Stomach (tissue), 9 donors: ENCODE measurements around the gene ZFAND4. TPM values are rescaled to one million over a fixed set of nuclear protein-coding genes. Genes with fewer than 3 reads are reported as not detected.
"Not testable (repeated sequence)": the region's sequence is repeated elsewhere in the genome, so short reads cannot be mapped to it uniquely, and the experiment has no call there.

Source experiments
- DNase-seq, 2 donors: peaks; one replicate each; pipeline versions ENCODE4 v3.0.0 to v3.0.0-alpha.2; 2013 to 2019
- H3K27ac ChIP-seq, 5 donors: fragments of 200-600 bp in 4 of 5; sonication (generic) in 4 of 5; one replicate each; pipeline ENCODE4 v1.5.1; 2013 to 2019; ENCODE audit warnings: mild to moderate bottlenecking in 1 of 5, moderate library complexity in 1 of 5
- H3K27me3 ChIP-seq, 3 donors: fragments of 200-600 bp; sonication (generic); one replicate each; pipeline ENCODE4 v1.5.1; 2017 to 2019; ENCODE audit warnings: mixed run types in 1 of 3
- H3K36me3 ChIP-seq, 4 donors: fragments of 200-600 bp; sonication (generic); 1 replicate in 3 of 4; 2 replicates in 1 of 4; pipeline ENCODE4 v1.5.1; 2016 to 2019
- H3K4me1 ChIP-seq, 4 donors: fragments of 200-600 bp; sonication (generic); one replicate each; pipeline ENCODE4 v1.5.1; 2016 to 2019
- H3K4me3 ChIP-seq, 4 donors: fragments of 200-600 bp; sonication (generic) in 3 of 4; one replicate each; pipeline ENCODE4 v1.5.1; 2016 to 2019; ENCODE audit warnings: mild to moderate bottlenecking in 1 of 4
- H3K9me3 ChIP-seq, 4 donors: fragments of 200-600 bp; sonication (generic); one replicate each; pipeline ENCODE4 v1.5.1; 2016 to 2019
- CTCF ChIP-seq, 7 experiments: fragments of 450-650 bp in 4 of 7; fragments of 200-600 bp in 3 of 7; sonication (generic) in 3 of 7; IDR thresholded peaks; one replicate each; pipeline ENCODE4 v1.5.1; 2016 to 2019; ENCODE audit warnings: antibody characterized with exemption in 7 of 7, control low read depth in 2 of 7, mild to moderate bottlenecking in 1 of 7
- EP300 ChIP-seq: sonication (generic); formaldehyde crosslinking; IDR thresholded peaks from one replicate; pipeline ENCODE4 v1.6.1; 2017; ENCODE audit warnings: antibody characterized with exemption
- POLR2A ChIP-seq, 4 donors: fragments of 450-650 bp; IDR thresholded peaks; one replicate each; pipeline ENCODE4 v1.6.1; 2016; ENCODE audit warnings: antibody characterized with exemption in 4 of 4, control low read depth in 2 of 4, mild to moderate bottlenecking in 1 of 4, moderate library complexity in 1 of 4
- POLR2AphosphoS5 ChIP-seq, 3 donors: sonication (generic); formaldehyde crosslinking; IDR thresholded peaks; one replicate each; pipeline ENCODE4 v1.6.1; 2016; ENCODE audit warnings: antibody characterized with exemption in 3 of 3
- WGBS, 5 donors: extraction: QIAGEN DNeasy Blood & Tissue Kit in 3 of 5; methylation state at CpG; one replicate each; pipeline versions ENCODE4 v1.1.5 to v1.1.7; 2013 to 2018; 5-methylcytosine and 5-hydroxymethylcytosine counted together
- intact Hi-C: fragments of 100-400 bp; cut with DNase I; formaldehyde crosslinking; loops from one replicate; pipeline ENCODE4 v1.15.1; 2023; ENCODE audit warnings: low total_unique reads
- polyA plus RNA-seq, 3 donors: library from polyadenylated mRNA; stranded (reverse); fragments of 200-250 nt; gene quantifications; one replicate each; pipeline ENCODE4 v1.2.3, GENCODE V29; 2013
- total RNA-seq, 5 donors: library from RNA; depleted of rRNA; stranded (reverse); fragments of >200 nt; gene quantifications; one replicate each; pipeline versions ENCODE4 v1.1.0 to v1.2.3, GENCODE V29; 2014 to 2016
- donor health status: healthy with polysubstance abuse.
- donor health status: Bipolar disorder and iron deficiency.
- donor health status: healthy.

Gene ZFAND4
- total and polyA plus RNA-seq, 8 donors = 3.2 to 179 (median 7.0) TPM

- Histone ChIP-seq H3K27me3 (peaks cover 0 to 17% (median 8%) of the 10 kb centered on the region in 3 donors), H3K4me1 (peaks cover 0 to 10% (median 4%) of the 10 kb centered on the region in 4 donors), H3K4me3 (no peak overlapping the region), H3K9me3 (no peaks in the 10 kb centered on the region), H3K36me3 (peaks cover 0 to 4% (median 0%) of the 10 kb centered on the region in 4 donors), H3K27ac (no peak overlapping the region)
- no peak for DNase-seq
- intact Hi-C loops = no loop called here
- 87 to 96% (median 90%) methylated on average over 3 of the region's 3 CpGs for WGBS, 5 donors
- TF ChIP-seq CTCF (IDR thresholded peaks at IDR 0.05) (no peak), POLR2A (IDR thresholded peaks at IDR 0.05) (no peak), POLR2AphosphoS5 (IDR thresholded peaks at IDR 0.05) (no peak), EP300 (no peak)
These were observed 70.4 kb downstream of the ZFAND4 start for GRCh38 chr10:45602082-45602730.

GRCh38 chr10:45601254-45601930, 71.2 kb downstream of the ZFAND4 start:
- H3K27ac ChIP-seq, H3K36me3 ChIP-seq, DNase-seq, intact Hi-C loops, H3K9me3 ChIP-seq, H3K4me1 ChIP-seq: not testable (repeated sequence)
- peak overlapping the region in 1 of 4 donors; percentile 42 for H3K4me3 ChIP-seq
- H3K27me3 ChIP-seq = peaks cover 0 to 17% (median 8%) of the 10 kb centered on the region in 3 donors
- WGBS, 5 donors = 84 to 89% (median 88%) methylated on average over 15 to 16 of the region's 16 CpGs

- H3K4me3 ChIP-seq = peak overlapping the region; percentile 39 to 46 (median 42)
- DNase-seq = peak in 1 of 2 donors; percentile 20
- H3K27ac ChIP-seq, intact Hi-C loops, H3K9me3 ChIP-seq, H3K36me3 ChIP-seq, H3K4me1 ChIP-seq: not testable (repeated sequence)
- WGBS, 5 donors = 17 to 34% (median 24%) methylated on average over 17 to 47 of the region's 47 CpGs
- H3K27me3 ChIP-seq = peaks cover 0 to 17% (median 8%) of the 10 kb centered on the region in 3 donors
These were observed 72.0 kb downstream of the ZFAND4 start for GRCh38 chr10:45600337-45601253.

- H3K4me1 ChIP-seq = peaks cover 0 to 15% (median 10%) of the 10 kb centered on the region in 4 donors
- intact Hi-C loops = loop anchor here (10.0 kb wide), 1 partner anchor 125 kb away; no protein-coding TSS in a partner anchor
- H3K27me3 ChIP-seq = peaks cover 0 to 17% (median 8%) of the 10 kb centered on the region in 3 donors
- H3K27ac ChIP-seq = no peak overlapping the region
- TF ChIP-seq CTCF (IDR thresholded peaks at IDR 0.05) (no peak), EP300 (no peak), POLR2AphosphoS5 (IDR thresholded peaks at IDR 0.05) (no peak), POLR2A (IDR thresholded peaks at IDR 0.05) (no peak)
- DNase-seq = no peak
- H3K9me3 ChIP-seq = no peaks in the 10 kb centered on the region
- WGBS, 5 donors = 89 to 95% (median 93%) methylated on average over 6 of the region's 6 CpGs
- no peak overlapping the region for H3K4me3 ChIP-seq
- no peaks in the 10 kb centered on the region for H3K36me3 ChIP-seq
These were observed 72.9 kb downstream of the ZFAND4 start for GRCh38 chr10:45599646-45600045.

- Histone ChIP-seq H3K36me3 (no peaks in the 10 kb centered on the region), H3K4me3 (no peak overlapping the region), H3K27ac (no peak overlapping the region), H3K9me3 (no peaks in the 10 kb centered on the region), H3K27me3 (peaks cover 0 to 17% (median 8%) of the 10 kb centered on the region in 3 donors), H3K4me1 (peaks cover 0 to 15% (median 10%) of the 10 kb centered on the region in 4 donors)
- no peak for TF ChIP-seq POLR2AphosphoS5 (IDR thresholded peaks at IDR 0.05)
- no peak for TF ChIP-seq CTCF (IDR thresholded peaks at IDR 0.05)
- no peak for TF ChIP-seq POLR2A (IDR thresholded peaks at IDR 0.05)
- no peak for TF ChIP-seq EP300
- no peak for DNase-seq
- intact Hi-C loops = loop anchor here (10.0 kb wide), 1 partner anchor 124 kb away; no protein-coding TSS in a partner anchor
- WGBS, 5 donors = 85 to 88% (median 86%) methylated on average over 7 of the region's 7 CpGs
These were observed 73.5 kb downstream of the ZFAND4 start for GRCh38 chr10:45599021-45599603.
